Right lobe of liver (tissue), 6 donors: ENCODE results near the gene UGT1A9. TPM values are rescaled to one million over a fixed set of nuclear protein-coding genes. Genes with fewer than 3 reads are reported as not detected.
"Not testable (repeated sequence)": the region's sequence is repeated elsewhere in the genome, so short reads cannot be mapped to it uniquely, and the experiment has no call there.

Source experiments
- ATAC-seq, 4 donors: fragments of 200-7000 bp; cut with Tn5 transposase; one replicate each; pipeline ENCODE4 v1.9.1; 2020; ENCODE audit warnings: mild to moderate bottlenecking in 4 of 4, moderate library complexity in 4 of 4
- DNase-seq, 3 donors: peaks; one replicate each; pipeline ENCODE4 v3.0.0-alpha.2; 2020
- H3K27ac ChIP-seq, 3 donors: fragments of 200-600 bp; one replicate each; pipeline ENCODE4 v1.8.0; 2022
- H3K27me3 ChIP-seq, 2 donors: fragments of 200-600 bp; one replicate each; pipeline ENCODE4 v1.8.0; 2022
- H3K36me3 ChIP-seq, 4 donors: fragments of 200-600 bp; sonication (generic) in 1 of 4; one replicate each; pipeline versions ENCODE4 v1.5.1 to v1.8.0; 2017 to 2022; ENCODE audit warnings: control low read depth in 1 of 4
- H3K4me1 ChIP-seq, 4 donors: fragments of 200-600 bp; sonication (generic) in 1 of 4; one replicate each; pipeline versions ENCODE4 v1.5.1 to v1.8.0; 2017 to 2022; ENCODE audit warnings: control low read depth in 1 of 4
- H3K4me3 ChIP-seq, 3 donors: fragments of 200-600 bp; one replicate each; pipeline ENCODE4 v1.8.0; 2022
- H3K9me3 ChIP-seq, 4 donors: fragments of 200-600 bp; sonication (generic) in 1 of 4; one replicate each; pipeline versions ENCODE4 v1.5.1 to v1.8.0; 2017 to 2022; ENCODE audit warnings: control low read depth in 1 of 4
- POLR2A ChIP-seq: fragments of 450-650 bp; IDR thresholded peaks from one replicate; pipeline ENCODE4 v1.6.1; 2017; ENCODE audit warnings: antibody characterized with exemption, mild to moderate bottlenecking
- WGBS: methylation state at CpG from one replicate; pipeline ENCODE4 v1.1.6; 2018; ENCODE audit warnings: low coverage, low lambda C conversion rate; ENCODE audit not compliant: insufficient coverage; ENCODE audit errors: missing lambda C conversion rate; 5-methylcytosine and 5-hydroxymethylcytosine counted together
- intact Hi-C, 2 donors: fragments of 100-400 bp; cut with DNase I; formaldehyde crosslinking; loops; one replicate each; pipeline versions ENCODE4 v1.11.2 to v1.14.1; 2022
- long read RNA-seq: library from polyadenylated mRNA; unstranded; transcript quantifications from one replicate; pipeline ENCODE4 v2.0.0, GENCODE V29; 2019
- total RNA-seq, 6 experiments: library from RNA; depleted of rRNA in 2 of 6; stranded (reverse); fragments of >200 nt in 2 of 6; fragmentation: NEBNext Ultra II Directional in 3 of 6; extraction: Animal tissue kit (Norgen Biotek cat#: 25700) in 3 of 6; gene quantifications; one replicate each; pipeline versions ENCODE4 v1.1.0 to v1.2.4, GENCODE V29; 2016 to 2023
- TF ChIP-seq, protein P1 (sequence below), 4 donors: fragments of 200-600 bp in 3 of 4; fragments of 450-650 bp in 1 of 4; IDR thresholded peaks; one replicate each; pipeline versions ENCODE4 v1.5.1 to v1.8.0; 2016 to 2022; ENCODE audit warnings: antibody characterized with exemption in 4 of 4, mild to moderate bottlenecking in 2 of 4
- donor health status: DM: no; HTN: yes; CAD: no.
- donor health status: DM: no; HTN: no; CAD: no.
- donor health status: DM: no; HTN: no; CAD: no.
- donor health status: DM: no; HTN: yes; CAD: no.
- donor health status: DM: no; HTN: yes; CAD: no.

UGT1A9 gene
- total RNA-seq = 100 to 1,000 TPM in 4 of 6 experiments, 10 to 100 TPM in 2; 91.6 to 365 (median 108) TPM
- long read RNA-seq, transcript UGT1A9-201 (5 exons, 2,416 nt) = major isoform, 7 of 7 reads
- long read RNA-seq, partial matches to known transcripts = 0 of 7 reads
- long read RNA-seq, other reads (novel, unspliced or antisense) = 0 of 7 reads

DNA sequence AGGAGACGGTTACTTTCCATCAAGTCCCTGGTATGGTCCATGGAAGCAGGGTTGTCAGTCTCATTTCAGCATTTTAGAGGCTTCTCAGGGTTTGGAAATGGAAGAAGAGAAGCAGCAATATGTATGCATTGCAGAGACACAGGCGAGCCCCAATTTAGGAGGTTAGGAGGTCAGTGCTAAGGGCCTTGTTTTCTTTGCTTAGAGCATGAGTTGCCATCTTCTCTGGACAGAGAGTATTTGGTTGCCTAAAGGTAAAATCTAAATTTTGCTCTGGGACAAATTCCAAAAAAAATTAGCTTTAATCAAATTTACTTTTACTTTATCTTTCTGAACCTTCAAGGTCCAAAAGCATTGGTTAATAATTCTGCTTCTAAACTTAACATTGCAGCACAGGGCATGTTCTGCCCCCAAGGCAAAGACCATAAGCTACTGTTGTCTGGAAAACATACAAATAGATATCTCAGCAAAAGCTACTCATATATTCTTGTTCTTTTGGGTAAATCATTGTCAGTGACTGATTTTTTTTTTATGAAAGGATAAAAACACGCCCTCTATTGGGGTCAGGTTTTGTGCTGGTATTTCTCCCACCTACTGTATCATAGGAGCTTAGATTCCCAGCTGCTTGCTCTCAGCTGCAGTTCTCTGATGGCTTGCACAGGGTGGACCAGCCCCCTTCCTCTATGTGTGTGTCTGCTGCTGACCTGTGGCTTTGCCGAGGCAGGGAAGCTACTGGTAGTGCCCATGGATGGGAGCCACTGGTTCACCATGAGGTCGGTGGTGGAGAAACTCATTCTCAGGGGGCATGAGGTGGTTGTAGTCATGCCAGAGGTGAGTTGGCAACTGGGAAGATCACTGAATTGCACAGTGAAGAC lies at the start of gene UGT1A9:
UGT1A9 (plus strand) TSS at position 609 of the 872 bp plus-strand sequence; CDS start at position 646, 37 bp downstream.
- Histone ChIP-seq H3K27ac (peak within 1 kb of the TSS; percentile 15 to 75 (median 70)), H3K9me3 (no peaks in the 10 kb centered on the region), H3K4me3 (peak within 1 kb of the TSS; percentile 22 to 66 (median 46)), H3K36me3 (no peaks in the 10 kb centered on the region), H3K4me1 (peaks cover 0 to 42% (median 12%) of the 10 kb centered on the region in 4 donors), H3K27me3 (no peaks in the 10 kb centered on the region)
- ATAC-seq (peak; percentile 56 to 84 (median 78)), DNase-seq (peak; percentile 46 to 83 (median 80))
- intact Hi-C loops = no loop called here
- 48% methylated on average over 3 of the region's 5 CpGs for WGBS
- peak; percentile 63 for TF ChIP-seq POLR2A
- TF ChIP-seq, protein P1, sequence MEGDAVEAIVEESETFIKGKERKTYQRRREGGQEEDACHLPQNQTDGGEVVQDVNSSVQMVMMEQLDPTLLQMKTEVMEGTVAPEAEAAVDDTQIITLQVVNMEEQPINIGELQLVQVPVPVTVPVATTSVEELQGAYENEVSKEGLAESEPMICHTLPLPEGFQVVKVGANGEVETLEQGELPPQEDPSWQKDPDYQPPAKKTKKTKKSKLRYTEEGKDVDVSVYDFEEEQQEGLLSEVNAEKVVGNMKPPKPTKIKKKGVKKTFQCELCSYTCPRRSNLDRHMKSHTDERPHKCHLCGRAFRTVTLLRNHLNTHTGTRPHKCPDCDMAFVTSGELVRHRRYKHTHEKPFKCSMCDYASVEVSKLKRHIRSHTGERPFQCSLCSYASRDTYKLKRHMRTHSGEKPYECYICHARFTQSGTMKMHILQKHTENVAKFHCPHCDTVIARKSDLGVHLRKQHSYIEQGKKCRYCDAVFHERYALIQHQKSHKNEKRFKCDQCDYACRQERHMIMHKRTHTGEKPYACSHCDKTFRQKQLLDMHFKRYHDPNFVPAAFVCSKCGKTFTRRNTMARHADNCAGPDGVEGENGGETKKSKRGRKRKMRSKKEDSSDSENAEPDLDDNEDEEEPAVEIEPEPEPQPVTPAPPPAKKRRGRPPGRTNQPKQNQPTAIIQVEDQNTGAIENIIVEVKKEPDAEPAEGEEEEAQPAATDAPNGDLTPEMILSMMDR (IDR thresholded peaks at IDR 0.05) = peak in 1 of 4 donors; percentile 12

DNA sequence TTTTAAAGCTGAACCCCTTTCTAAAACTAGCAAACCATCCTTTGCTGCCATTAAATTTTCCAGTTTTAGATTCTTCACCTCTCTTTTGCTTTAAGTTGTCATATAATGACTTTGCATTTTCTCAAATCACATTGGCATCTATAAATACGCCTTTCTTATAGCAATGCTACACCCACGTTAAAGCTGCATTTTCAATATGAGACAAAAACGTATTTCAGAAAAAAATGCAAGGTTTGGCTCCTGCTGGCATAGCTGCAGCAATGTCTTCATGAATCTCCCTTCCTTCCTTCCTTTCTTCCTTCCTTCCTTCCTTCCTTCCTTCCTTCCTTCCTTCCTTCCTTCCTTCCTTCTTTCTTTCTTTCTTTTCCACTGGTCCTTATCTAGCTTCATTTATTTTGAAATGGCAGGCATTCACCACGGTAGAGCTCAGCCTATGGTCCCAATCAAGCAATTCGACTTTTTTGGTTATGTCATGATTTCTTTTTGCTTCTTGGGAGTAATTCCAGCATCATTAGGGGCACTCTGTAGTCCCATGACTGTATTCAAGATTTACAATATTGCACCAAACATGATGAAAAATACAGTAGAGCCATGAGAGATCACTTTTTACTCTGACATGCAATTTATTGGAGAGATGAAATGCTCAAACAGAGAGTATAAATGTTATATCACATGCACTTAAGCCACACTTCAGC lies 44.2 kb upstream of the UGT1A9 start:
- H3K27ac ChIP-seq = no peak overlapping the region
- no peak for DNase-seq
- H3K27me3 ChIP-seq = no peaks in the 10 kb centered on the region
- TF ChIP-seq, protein P1 (IDR thresholded peaks at IDR 0.05) = no peak
- TF ChIP-seq POLR2A = no peak
- WGBS = 36% methylated on average over 5 of the region's 5 CpGs
- no peaks in the 10 kb centered on the region for H3K36me3 ChIP-seq
- intact Hi-C loops = no loop called here
- no peaks in the 10 kb centered on the region for H3K9me3 ChIP-seq
- no peak for ATAC-seq
- H3K4me1 ChIP-seq = no peaks in the 10 kb centered on the region
- no peak overlapping the region for H3K4me3 ChIP-seq

DNA sequence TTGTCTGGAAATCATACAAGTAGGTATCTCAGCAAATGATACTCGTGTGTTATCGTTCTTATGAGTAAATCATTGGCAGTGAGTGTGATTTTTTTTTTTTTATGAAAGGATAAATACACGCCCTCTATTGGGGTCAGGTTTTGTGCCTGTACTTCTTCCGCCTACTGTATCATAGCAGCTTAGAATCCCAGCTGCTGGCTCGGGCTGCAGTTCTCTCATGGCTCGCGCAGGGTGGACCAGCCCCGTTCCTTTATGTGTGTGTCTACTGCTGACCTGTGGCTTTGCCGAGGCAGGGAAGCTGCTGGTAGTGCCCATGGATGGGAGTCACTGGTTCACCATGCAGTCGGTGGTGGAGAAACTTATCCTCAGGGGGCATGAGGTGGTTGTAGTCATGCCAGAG lies 35.4 kb upstream of the UGT1A9 start, which contains the start of gene UGT1A10:
UGT1A10 (plus strand) TSS at position 143 of the 400 bp plus-strand sequence; CDS start at position 218, 75 bp downstream.
- H3K9me3 ChIP-seq, DNase-seq: not testable (repeated sequence)

DNA sequence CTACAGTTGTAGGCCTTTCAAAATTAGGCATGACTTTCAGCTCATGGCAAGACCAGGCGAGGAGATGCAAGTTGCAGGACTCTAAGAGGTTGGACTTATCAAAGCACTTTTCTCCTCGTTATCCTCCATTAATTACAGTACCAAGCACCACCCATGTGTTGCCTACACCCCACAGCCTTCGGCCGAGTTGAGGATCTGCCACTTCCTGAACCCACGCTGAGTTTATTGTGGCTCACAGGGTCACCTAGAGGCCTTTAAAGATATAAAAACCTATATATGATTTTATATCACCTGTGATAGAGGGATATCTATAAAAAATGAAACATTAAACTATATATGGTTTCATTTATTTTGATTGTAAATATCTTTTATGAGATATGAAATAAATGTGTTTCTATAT lies 32.9 kb upstream of the UGT1A9 start:
- no peaks in the 10 kb centered on the region for H3K27me3 ChIP-seq
- no peak for ATAC-seq
- H3K27ac ChIP-seq = no peak overlapping the region
- 61% methylated on average over 5 of the region's 5 CpGs for WGBS
- no peak overlapping the region for H3K4me3 ChIP-seq
- DNase-seq = no peak
- no peaks in the 10 kb centered on the region for H3K9me3 ChIP-seq
- TF ChIP-seq, protein P1 (IDR thresholded peaks at IDR 0.05) = no peak
- TF ChIP-seq POLR2A = no peak
- no peaks in the 10 kb centered on the region for H3K4me1 ChIP-seq
- intact Hi-C loops = no loop called here
- no peaks in the 10 kb centered on the region for H3K36me3 ChIP-seq

More for the DNA sequence above, 35.4 kb upstream of the UGT1A9 start, which contains the start of gene UGT1A10:
- H3K4me3 ChIP-seq, ATAC-seq, H3K4me1 ChIP-seq, H3K27me3 ChIP-seq, H3K27ac ChIP-seq, intact Hi-C loops, H3K36me3 ChIP-seq: not testable (repeated sequence)
- 73% methylated on average over 9 of the region's 10 CpGs for WGBS
